Keratinocyte (primary cell): ENCODE results near the gene ENPP1.
"Not testable (repeated sequence)": the region's sequence is repeated elsewhere in the genome, so short reads cannot be mapped to it uniquely, and the experiment has no call there.

Experiments used
- EZH2 ChIP-seq: IDR thresholded peaks from one replicate; pipeline ENCODE4 v1.6.1; 2012; ENCODE audit warnings: inconsistent platforms, mild to moderate bottlenecking, low read length, moderate library complexity
- TF ChIP-seq, protein P1 (sequence below), 3 experiments: IDR thresholded peaks in 1 of 3; conservative IDR thresholded peaks in 1 of 3; optimal IDR thresholded peaks in 1 of 3; 2 replicates in 2 of 3; 3 replicates in 1 of 3; pipeline versions ENCODE3 to v1.5.1; 2011; ENCODE audit warnings: low read length in 3 of 3, mild to moderate bottlenecking in 3 of 3, moderate library complexity in 2 of 3, control low read depth in 1 of 3, inconsistent platforms in 1 of 3; ENCODE audit not compliant: insufficient read depth in 2 of 3; ENCODE audit errors: extremely low read depth in 1 of 3

DNA sequence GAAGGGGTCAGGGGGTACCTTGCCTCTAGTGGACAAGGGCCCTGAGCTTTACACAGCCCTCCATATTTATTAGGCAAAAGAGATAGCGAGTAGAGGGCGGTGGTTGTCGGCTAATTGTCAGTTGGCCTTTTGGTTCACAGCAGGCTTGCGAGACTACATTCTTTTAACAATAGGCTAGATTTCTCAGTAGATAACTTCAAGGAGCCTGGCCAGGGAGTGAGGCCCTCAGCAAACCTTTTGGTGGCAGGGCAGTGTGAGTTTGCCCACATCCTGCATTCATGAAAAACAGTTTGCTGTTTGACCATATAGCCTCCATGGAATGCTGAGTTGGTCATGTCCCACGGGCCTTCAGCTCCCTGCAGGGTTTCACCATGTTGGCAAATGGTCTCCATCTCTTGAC is 51.8 kb downstream of the ENPP1 start:
- not testable (repeated sequence) for TF ChIP-seq EZH2
- TF ChIP-seq, protein P1, sequence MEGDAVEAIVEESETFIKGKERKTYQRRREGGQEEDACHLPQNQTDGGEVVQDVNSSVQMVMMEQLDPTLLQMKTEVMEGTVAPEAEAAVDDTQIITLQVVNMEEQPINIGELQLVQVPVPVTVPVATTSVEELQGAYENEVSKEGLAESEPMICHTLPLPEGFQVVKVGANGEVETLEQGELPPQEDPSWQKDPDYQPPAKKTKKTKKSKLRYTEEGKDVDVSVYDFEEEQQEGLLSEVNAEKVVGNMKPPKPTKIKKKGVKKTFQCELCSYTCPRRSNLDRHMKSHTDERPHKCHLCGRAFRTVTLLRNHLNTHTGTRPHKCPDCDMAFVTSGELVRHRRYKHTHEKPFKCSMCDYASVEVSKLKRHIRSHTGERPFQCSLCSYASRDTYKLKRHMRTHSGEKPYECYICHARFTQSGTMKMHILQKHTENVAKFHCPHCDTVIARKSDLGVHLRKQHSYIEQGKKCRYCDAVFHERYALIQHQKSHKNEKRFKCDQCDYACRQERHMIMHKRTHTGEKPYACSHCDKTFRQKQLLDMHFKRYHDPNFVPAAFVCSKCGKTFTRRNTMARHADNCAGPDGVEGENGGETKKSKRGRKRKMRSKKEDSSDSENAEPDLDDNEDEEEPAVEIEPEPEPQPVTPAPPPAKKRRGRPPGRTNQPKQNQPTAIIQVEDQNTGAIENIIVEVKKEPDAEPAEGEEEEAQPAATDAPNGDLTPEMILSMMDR (optimal IDR thresholded peaks at IDR 0.05 in 1 of 3, IDR thresholded peaks at IDR 0.05 in 1 of 3, conservative IDR thresholded peaks at IDR 0.05 in 1 of 3; ENCODE audit: extremely low read depth in 1 of 3, insufficient read depth in 2 of 3, low read length in 3 of 3) = not testable (repeated sequence)
